SH-SY5Y (cell line): ENCODE results near the gene ZNF48.

Experiments
- GATA2 ChIP-seq: IDR thresholded peaks from 2 replicates; pipeline ENCODE4 v1.6.1; 2011; ENCODE audit warnings: mild to moderate bottlenecking, low read depth, low read length
- GATA3 ChIP-seq: IDR thresholded peaks from 2 replicates; pipeline ENCODE4 v1.6.1; 2011; ENCODE audit warnings: low read depth, mild to moderate bottlenecking, low read length, moderate library complexity

- TF ChIP-seq GATA2 (no peak), GATA3 (no peak)
These were observed 15.9 kb upstream of the ZNF48 start for GRCh38 chr16:30379158-30379783.
